Activated CD4-positive, alpha-beta memory T cell treated with anti-CD3 and anti-CD28 coated beads for 36 hours (primary cell): ENCODE results near the gene KCNMB2. TPM values are rescaled to one million over a fixed set of nuclear protein-coding genes. Genes with fewer than 3 reads are reported as not detected.
"Not testable (repeated sequence)": the region's sequence is repeated elsewhere in the genome, so short reads cannot be mapped to it uniquely, and the experiment has no call there.

Experiments used
- CTCF ChIA-PET: fragments of 350-600 bp; sonication (Branson Sonifier 250); formaldehyde crosslinking; loops from one replicate; lab custom pipeline; 2021; ENCODE audit warnings: antibody characterized with exemption, inconsistent platforms; lab: Charles Lee
- POLR2A ChIA-PET: fragments of 350-600 bp; sonication (Branson Sonifier 250); formaldehyde crosslinking; loops from one replicate; lab custom pipeline; 2021; ENCODE audit warnings: antibody characterized with exemption; lab: Charles Lee
- DNase-seq: peaks from one replicate; pipeline ENCODE4 v3.0.0-alpha.2; 2020
- H3K27ac Mint-ChIP-seq: one replicate; pipeline ENCODE4 v1.8.0; 2021; ENCODE audit warnings: mixed read lengths
- H3K27me3 Mint-ChIP-seq: one replicate; pipeline ENCODE4 v1.8.0; 2021; ENCODE audit warnings: mixed read lengths
- H3K36me3 Mint-ChIP-seq: one replicate; pipeline ENCODE4 v1.8.0; 2021; ENCODE audit warnings: mixed read lengths
- H3K4me1 Mint-ChIP-seq: one replicate; pipeline ENCODE4 v1.8.0; 2021; ENCODE audit warnings: low read depth, mixed read lengths
- H3K4me3 Mint-ChIP-seq: one replicate; pipeline ENCODE4 v1.8.0; 2021; ENCODE audit warnings: mild to moderate bottlenecking, mixed read lengths
- H3K9me3 Mint-ChIP-seq: one replicate; pipeline ENCODE4 v1.8.0; 2021; ENCODE audit warnings: mixed read lengths
- intact Hi-C: fragments of 100-400 bp; cut with micrococcal nuclease; formaldehyde crosslinking; loops from one replicate; pipeline ENCODE4 v1.15.1; 2023
- total RNA-seq, 2 experiments: library from RNA; stranded (reverse); gene quantifications; one replicate each; pipeline ENCODE4 v1.2.3, GENCODE V29; 2021

Gene KCNMB2
- total RNA-seq, 2 experiments from 2014 or later: not detected

DNA sequence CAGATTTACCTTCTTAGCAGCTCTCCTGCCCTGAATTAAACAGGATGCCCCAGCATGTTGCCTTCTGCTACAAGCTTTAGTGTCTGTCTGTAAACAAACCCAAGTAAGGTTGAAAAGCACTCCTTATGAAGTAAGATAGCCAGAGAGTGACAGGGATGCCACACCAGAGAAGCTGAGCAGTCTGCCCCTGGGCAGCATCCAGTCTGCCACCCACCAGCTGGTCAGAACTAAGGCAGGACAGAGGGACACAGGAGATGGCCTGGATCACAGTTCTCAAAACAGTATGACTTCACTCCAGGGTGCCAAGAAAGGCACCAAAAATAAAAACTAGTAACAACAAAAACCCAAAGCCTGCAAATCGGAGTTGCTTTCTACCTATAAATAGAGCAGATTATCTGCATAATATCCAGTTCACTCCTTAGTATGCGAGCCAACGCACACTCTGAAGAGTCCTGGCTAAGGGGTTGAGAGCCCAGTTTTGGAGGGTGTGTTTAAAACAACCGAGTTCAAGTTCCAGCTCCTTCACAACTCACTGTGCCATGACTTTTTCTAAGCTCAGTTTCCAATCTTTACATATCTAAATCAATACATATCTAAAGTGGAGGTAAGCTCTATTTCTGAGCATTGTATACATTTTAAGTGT lies 198.9 kb downstream of the KCNMB2 start:
- no peak for DNase-seq
- CTCF ChIA-PET: no interaction called here
- Mint-ChIP-seq H3K4me3 (no peak overlapping the region), H3K27ac (no peak overlapping the region), H3K36me3 (no peaks in the 10 kb centered on the region), H3K4me1 (no peaks in the 10 kb centered on the region), H3K27me3 (no peaks in the 10 kb centered on the region), H3K9me3 (no peaks in the 10 kb centered on the region)
- intact Hi-C loops: no loop called here
- POLR2A ChIA-PET: no interaction called here

DNA sequence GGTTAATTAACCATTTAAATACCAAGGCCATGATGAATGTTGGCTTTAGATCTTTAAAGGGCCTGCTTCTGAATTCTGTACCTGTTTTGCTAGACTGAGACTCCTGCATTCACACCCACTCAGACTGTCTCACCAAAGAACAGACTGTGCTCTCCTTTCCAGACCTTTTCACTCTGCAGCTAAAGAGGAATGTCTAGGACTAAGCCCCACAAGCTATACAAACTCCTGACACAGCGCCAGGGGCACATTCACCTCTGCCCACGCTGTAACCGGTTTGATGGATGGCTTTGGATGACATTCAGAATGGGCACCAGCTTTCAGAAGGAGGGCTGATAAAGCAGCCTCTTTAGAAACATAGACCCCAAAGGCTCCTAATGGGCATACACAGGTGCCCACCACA lies 200.1 kb downstream of the KCNMB2 start:
- intact Hi-C loops: no loop called here
- DNase-seq: no peak
- CTCF ChIA-PET: no interaction called here
- Mint-ChIP-seq H3K36me3 (no peaks in the 10 kb centered on the region), H3K27ac (no peak overlapping the region), H3K9me3 (no peaks in the 10 kb centered on the region), H3K4me1 (no peaks in the 10 kb centered on the region), H3K4me3 (no peak overlapping the region), H3K27me3 (no peaks in the 10 kb centered on the region)
- POLR2A ChIA-PET: no interaction called here

DNA sequence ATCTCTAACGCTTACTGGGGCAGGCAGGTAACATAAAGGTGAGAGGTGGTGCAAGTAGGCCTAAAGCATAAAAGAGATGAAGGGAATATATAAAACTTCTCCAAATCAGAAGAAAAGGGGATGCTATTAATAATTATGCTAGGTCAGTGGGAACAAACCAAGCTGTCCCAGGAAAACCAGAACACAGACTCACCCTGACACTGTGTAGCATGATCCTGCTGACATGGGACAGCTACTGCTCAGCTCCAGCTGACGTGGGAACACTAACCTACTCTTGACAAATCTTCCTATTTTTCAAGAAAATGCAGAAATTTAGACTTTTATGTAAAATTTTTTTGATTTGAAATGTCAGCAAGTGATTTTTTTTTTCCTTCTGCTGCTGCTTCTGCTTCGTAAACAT lies 203.5 kb downstream of the KCNMB2 start:
- H3K4me1 Mint-ChIP-seq: no peaks in the 10 kb centered on the region
- no peaks in the 10 kb centered on the region for H3K36me3 Mint-ChIP-seq
- no peak for DNase-seq
- ChIA-PET POLR2A (interaction anchor here (0.7 kb wide), 1 partner anchor 59 kb away, joined by 5 read pairs; no protein-coding TSS in a partner anchor), CTCF (no interaction called here)
- no peak overlapping the region for H3K4me3 Mint-ChIP-seq
- intact Hi-C loops: no loop called here
- H3K27ac Mint-ChIP-seq: no peak overlapping the region
- H3K27me3 Mint-ChIP-seq: no peaks in the 10 kb centered on the region
- no peaks in the 10 kb centered on the region for H3K9me3 Mint-ChIP-seq

DNA sequence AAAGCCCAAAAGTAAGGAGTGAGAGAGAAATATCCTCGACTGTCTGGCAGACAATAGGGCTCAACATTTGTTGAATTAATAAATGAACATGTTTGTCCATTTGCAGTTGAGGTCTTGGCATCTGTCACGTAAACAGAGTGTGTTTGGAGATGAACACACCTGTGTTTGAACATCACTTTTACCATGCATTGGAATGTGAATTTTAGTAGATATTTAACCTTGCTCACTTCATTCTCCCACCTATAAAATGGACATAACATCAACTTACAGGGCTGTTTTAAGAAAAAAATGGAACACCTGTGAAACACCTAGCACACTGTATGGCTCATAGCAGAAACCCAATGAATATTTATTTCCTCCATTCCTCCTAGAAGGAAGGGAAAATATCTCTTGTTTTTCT lies 204.8 kb downstream of the KCNMB2 start:
- no peaks in the 10 kb centered on the region for H3K27me3 Mint-ChIP-seq
- H3K4me1 Mint-ChIP-seq: no peaks in the 10 kb centered on the region
- no peak for DNase-seq
- no peaks in the 10 kb centered on the region for H3K36me3 Mint-ChIP-seq
- ChIA-PET CTCF (no interaction called here), POLR2A (no interaction called here)
- no peak overlapping the region for H3K4me3 Mint-ChIP-seq
- intact Hi-C loops: no loop called here
- no peak overlapping the region for H3K27ac Mint-ChIP-seq
- peaks cover 2% of the 10 kb centered on the region for H3K9me3 Mint-ChIP-seq

DNA sequence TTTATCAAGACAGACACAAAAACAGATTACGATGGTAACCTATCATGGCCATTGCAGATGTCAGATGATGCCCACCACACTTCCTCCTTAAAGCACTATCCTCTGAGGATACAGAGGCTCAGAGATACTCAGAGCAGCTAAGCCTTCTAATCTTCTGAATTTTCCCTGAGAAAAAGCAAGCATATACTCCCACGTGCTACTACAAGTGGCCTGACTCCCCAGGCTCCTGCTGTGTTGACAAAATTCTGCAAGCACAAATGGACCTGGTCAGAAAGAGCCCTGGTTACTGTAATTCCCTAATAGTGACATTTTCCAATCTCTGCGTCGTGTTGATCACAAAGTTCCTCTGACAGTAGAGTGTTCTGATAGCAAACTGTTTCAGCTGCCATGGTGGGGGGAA lies 207.1 kb downstream of the KCNMB2 start:
- ChIA-PET CTCF (interaction anchor here (0.6 kb wide), 1 partner anchor 355 kb away, joined by 3 read pairs; no protein-coding TSS in a partner anchor), POLR2A (no interaction called here)
- Mint-ChIP-seq H3K27me3 (no peaks in the 10 kb centered on the region), H3K27ac (no peak overlapping the region), H3K4me3 (no peak overlapping the region), H3K4me1 (no peaks in the 10 kb centered on the region), H3K36me3 (no peaks in the 10 kb centered on the region), H3K9me3 (peaks cover 5% of the 10 kb centered on the region)
- DNase-seq: no peak
- intact Hi-C loops: no loop called here

DNA sequence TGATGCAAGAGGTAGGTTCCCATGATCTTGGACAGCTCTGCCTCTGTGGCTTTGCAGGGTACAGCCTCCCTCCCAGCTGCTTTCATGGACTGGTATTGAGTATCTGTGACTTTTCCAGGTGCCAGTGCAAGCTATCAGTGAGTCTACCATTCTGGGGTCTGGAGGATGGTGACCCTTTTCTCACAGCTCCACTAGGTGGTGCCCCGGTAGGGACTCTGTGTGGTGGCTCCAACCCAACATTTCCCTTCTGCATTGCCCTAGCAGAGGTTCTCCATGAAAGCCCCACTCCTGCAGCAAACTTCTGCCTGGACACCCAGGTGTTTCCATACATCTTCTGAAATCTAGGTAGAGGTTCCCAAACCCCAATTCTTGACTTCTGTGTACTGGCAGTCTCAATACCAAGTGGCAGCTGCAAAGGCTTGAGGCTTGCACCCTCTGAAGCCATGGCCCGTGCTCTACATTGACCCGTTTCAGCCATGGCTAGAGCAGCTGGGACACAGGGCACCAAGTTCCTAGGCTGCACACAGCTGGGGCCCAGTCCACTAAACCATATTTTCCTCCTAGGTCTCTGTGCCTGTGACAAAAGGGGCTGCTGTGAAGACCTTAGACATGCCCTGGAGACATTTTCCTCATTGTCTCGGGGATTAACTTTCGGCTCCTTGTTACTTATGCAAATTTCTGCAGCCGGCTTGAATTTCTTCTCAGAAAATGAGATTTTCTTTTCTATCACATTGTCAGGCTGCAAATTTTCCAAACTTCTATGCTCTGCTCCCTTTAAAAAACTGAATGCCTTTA lies 209.8 kb downstream of the KCNMB2 start:
- H3K27me3 Mint-ChIP-seq, POLR2A ChIA-PET, H3K27ac Mint-ChIP-seq, intact Hi-C loops, H3K4me1 Mint-ChIP-seq, DNase-seq, CTCF ChIA-PET, H3K36me3 Mint-ChIP-seq, H3K4me3 Mint-ChIP-seq, H3K9me3 Mint-ChIP-seq: not testable (repeated sequence)

DNA sequence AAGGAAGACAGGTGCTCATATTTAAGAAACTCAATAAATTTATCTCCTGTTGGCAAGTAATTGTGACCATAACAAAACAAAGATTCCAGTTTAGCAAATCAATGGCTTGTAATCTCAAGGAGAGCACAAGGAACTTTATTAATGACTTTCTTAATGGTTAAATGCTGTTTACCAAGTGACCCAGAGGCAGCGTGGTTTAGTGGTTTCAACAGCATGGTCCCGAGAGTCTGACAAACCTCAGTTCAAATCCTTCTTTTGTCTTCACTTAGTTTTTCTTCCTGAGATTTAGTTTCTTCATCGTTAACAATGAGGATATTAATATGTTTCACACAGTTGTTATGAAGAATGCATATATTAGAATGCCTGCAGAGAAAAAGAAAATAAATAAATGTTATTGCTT lies 212.6 kb downstream of the KCNMB2 start:
- ChIA-PET POLR2A (no interaction called here), CTCF (no interaction called here)
- Mint-ChIP-seq H3K4me1 (no peaks in the 10 kb centered on the region), H3K27ac (no peak overlapping the region), H3K36me3 (no peaks in the 10 kb centered on the region), H3K9me3 (peaks cover 5% of the 10 kb centered on the region), H3K4me3 (no peak overlapping the region), H3K27me3 (no peaks in the 10 kb centered on the region)
- DNase-seq: no peak
- intact Hi-C loops: no loop called here

DNA sequence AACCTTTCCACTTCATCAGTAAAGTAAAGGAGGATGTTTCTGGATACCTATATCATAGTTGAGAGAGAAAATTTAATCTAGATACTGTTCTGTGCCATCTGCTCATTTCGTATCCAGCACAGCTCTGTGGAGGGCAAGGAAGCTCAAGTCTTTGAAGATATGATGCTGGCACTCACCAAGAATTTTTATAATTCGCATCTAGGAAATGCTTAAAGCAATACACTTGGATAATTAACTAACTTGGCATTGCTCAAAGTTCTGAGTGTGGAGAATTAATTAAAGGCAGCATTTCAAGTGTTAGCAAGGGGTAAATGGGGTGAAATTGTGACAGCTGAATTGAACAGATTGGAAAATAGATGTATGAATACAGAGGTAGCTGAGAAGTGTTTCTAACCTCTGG lies 213.2 kb downstream of the KCNMB2 start:
- H3K36me3 Mint-ChIP-seq: no peaks in the 10 kb centered on the region
- intact Hi-C loops: no loop called here

DNA sequence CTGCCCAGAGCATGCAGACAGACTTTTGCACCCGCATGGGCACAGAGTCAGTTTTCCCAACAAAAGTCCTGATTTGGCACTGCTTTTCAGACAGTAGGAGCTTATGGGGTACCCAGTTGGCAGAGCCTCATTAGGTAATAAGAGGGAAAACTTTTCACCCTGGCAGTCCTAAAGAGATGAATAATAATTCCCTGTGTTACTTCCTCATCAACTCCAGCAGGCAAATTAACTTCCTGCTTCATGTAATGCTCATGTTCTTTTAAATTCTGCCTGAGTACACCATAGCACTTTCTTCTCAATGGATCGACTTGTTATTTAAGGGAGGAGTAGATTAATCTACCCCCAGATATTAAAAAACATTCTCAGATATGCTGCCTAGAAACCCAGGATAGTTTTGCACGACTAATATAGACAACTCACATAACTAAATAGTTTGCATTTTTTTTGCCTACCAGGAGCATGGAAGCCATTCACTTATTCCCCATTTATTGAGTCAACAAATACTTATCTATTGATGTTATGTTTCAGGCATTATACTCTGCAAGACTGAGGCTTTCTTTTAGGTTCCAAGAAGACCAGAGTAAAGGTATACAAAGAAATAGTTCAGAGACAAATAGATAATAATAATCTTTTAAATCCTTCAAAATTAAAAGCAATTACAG lies 214.5 kb downstream of the KCNMB2 start:
- H3K27ac Mint-ChIP-seq: no peak overlapping the region
- peaks cover 3% of the 10 kb centered on the region for H3K9me3 Mint-ChIP-seq
- intact Hi-C loops: no loop called here
- no peak for DNase-seq
- ChIA-PET CTCF (no interaction called here), POLR2A (no interaction called here)
- H3K4me3 Mint-ChIP-seq: no peak overlapping the region
- H3K4me1 Mint-ChIP-seq: no peaks in the 10 kb centered on the region
- no peaks in the 10 kb centered on the region for H3K27me3 Mint-ChIP-seq
- H3K36me3 Mint-ChIP-seq: no peaks in the 10 kb centered on the region

More for the DNA sequence above, 213.2 kb downstream of the KCNMB2 start:
- Mint-ChIP-seq H3K4me3 (no peak overlapping the region), H3K27ac (no peak overlapping the region), H3K27me3 (no peaks in the 10 kb centered on the region), H3K4me1 (no peaks in the 10 kb centered on the region), H3K9me3 (peaks cover 5% of the 10 kb centered on the region)
- ChIA-PET POLR2A (no interaction called here), CTCF (no interaction called here)
- no peak for DNase-seq

DNA sequence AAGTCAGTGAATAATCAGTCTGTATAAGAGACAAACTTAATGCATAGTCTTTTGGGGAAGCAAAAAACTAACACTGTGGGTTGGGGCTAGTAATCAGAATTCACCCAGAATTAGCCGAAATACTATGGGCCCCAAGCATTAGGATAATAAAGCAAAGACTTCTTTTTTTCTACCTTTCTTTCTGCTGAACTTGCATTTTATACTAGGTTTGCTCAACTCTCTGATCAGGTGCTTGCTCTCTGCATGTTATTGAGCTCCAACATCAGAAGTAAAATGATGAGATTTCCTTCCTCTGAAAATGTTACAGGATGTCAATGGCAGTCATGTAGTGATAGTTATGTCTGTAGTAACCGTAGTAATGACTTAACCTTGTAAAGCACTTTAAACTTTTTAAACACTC lies 216.6 kb downstream of the KCNMB2 start:
- no peaks in the 10 kb centered on the region for H3K4me1 Mint-ChIP-seq
- no peak for DNase-seq
- no peaks in the 10 kb centered on the region for H3K36me3 Mint-ChIP-seq
- H3K4me3 Mint-ChIP-seq: no peak overlapping the region
- H3K9me3 Mint-ChIP-seq: no peaks in the 10 kb centered on the region
- POLR2A ChIA-PET: no interaction called here
- CTCF ChIA-PET: no interaction called here
- no peaks in the 10 kb centered on the region for H3K27me3 Mint-ChIP-seq
- intact Hi-C loops: no loop called here
- no peak overlapping the region for H3K27ac Mint-ChIP-seq

DNA sequence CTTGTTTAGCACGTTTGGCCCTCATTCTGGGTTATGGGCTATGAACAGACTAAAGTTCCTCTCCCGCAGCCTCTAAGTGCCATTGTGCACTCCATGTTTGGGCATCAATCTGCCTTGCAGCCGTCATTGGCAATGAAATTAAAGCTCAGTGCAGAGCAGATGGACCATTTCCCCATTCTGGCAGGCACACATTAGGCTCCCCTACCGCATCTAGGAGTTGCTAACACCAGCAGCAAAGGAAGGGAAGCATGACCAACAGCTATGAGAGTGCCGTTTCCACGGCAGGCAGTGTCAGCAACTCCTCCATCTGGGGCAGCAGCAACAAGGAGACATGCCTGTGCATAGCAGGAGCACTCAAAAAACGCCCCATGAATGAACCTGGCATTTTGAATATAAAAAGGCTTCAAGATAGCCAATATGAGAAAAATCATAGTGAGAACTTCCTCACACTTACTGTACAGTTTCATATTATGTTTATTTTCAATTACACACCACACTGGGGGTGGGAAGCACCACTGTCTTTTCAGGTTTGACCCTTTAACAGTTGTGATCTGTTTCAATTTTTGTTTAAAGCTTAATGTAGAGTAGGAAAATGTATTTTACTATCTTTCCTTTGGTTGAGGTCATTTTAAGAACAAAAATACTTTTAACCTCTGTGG lies 218.7 kb downstream of the KCNMB2 start:
- no peaks in the 10 kb centered on the region for H3K27me3 Mint-ChIP-seq
- no peak overlapping the region for H3K27ac Mint-ChIP-seq
- intact Hi-C loops: no loop called here
- H3K4me1 Mint-ChIP-seq: no peaks in the 10 kb centered on the region
- CTCF ChIA-PET: no interaction called here
- POLR2A ChIA-PET: no interaction called here
- no peaks in the 10 kb centered on the region for H3K36me3 Mint-ChIP-seq
- no peaks in the 10 kb centered on the region for H3K9me3 Mint-ChIP-seq
- DNase-seq: no peak
- no peak overlapping the region for H3K4me3 Mint-ChIP-seq

DNA sequence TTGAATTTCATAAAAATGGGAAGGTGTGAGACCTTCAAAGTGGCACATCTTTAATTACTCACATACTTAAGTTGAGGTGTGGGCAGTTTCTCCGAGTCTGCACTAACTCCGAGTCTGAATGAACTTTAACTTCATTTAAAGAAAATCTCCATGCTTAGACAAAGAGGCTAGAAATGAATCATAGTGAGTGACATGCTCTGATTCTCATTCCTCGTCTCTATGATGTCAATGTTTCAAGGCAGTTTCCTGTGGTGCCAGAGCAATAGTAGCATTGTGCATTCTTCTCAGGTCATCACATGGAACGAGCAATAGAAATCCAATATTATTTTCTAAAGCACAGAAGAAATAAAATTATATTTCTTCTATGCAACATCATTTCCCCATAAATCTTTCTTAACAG lies 224.8 kb downstream of the KCNMB2 start:
- intact Hi-C loops: no loop called here
- ChIA-PET POLR2A (no interaction called here), CTCF (no interaction called here)
- H3K36me3 Mint-ChIP-seq: no peaks in the 10 kb centered on the region
- DNase-seq: no peak
- H3K27me3 Mint-ChIP-seq: no peaks in the 10 kb centered on the region
- H3K9me3 Mint-ChIP-seq: no peaks in the 10 kb centered on the region
- H3K4me3 Mint-ChIP-seq: no peak overlapping the region
- H3K27ac Mint-ChIP-seq: no peak overlapping the region
- H3K4me1 Mint-ChIP-seq: no peaks in the 10 kb centered on the region
